ENCODE results near the gene GSN. TPM values are rescaled to one million over a fixed set of nuclear protein-coding genes. Genes with fewer than 3 reads are reported as not detected.

GSN gene
- total RNA-seq, 1 donor from 2014 or later: 1.1 TPM

DNA sequence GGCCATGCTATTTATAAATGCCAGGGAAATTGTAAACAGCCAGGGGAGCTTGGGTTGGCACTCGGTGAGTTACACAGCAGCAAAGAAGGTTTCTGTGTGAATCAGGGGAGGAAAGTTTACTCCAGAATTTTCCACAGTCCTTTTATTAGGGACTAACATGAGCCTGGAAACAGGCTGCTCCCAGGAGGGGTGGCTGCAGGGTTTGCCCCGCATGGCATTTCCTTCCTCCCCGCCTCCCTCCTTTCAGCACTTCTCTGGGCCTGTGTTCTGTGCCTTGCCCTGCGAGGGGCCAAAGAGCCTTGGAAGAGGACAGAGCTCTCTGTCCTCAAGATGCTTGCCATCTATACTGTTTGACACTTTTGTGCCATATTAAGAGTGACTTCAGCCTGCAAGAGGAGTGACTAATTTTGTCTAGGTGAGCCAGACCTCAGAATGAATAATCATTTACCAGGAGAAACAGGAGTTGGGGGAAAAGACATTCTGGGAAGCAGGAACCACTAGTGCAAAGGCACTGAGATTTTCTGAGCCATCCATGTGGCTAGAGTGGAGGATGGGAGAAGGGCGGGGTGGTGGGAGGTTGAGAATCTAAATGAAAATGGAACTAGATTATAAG, 1.8 kb downstream of the GSN start:
- Mint-ChIP-seq H3K27me3 (ENCODE audit: low read depth) (peaks cover 38% of the 10 kb centered on the region), H3K4me1 (ENCODE audit: low read depth) (peaks cover 9% of the 10 kb centered on the region), H3K4me3 (ENCODE audit: low read depth) (no peak overlapping the region), H3K27ac (no peak overlapping the region), H3K9me3 (no peaks in the 10 kb centered on the region), H3K36me3 (ENCODE audit: low read depth) (no peaks in the 10 kb centered on the region)
- intact Hi-C loops (cut with micrococcal nuclease): no loop called here
- DNase-seq (ENCODE audit: low spot score): no peak

DNA sequence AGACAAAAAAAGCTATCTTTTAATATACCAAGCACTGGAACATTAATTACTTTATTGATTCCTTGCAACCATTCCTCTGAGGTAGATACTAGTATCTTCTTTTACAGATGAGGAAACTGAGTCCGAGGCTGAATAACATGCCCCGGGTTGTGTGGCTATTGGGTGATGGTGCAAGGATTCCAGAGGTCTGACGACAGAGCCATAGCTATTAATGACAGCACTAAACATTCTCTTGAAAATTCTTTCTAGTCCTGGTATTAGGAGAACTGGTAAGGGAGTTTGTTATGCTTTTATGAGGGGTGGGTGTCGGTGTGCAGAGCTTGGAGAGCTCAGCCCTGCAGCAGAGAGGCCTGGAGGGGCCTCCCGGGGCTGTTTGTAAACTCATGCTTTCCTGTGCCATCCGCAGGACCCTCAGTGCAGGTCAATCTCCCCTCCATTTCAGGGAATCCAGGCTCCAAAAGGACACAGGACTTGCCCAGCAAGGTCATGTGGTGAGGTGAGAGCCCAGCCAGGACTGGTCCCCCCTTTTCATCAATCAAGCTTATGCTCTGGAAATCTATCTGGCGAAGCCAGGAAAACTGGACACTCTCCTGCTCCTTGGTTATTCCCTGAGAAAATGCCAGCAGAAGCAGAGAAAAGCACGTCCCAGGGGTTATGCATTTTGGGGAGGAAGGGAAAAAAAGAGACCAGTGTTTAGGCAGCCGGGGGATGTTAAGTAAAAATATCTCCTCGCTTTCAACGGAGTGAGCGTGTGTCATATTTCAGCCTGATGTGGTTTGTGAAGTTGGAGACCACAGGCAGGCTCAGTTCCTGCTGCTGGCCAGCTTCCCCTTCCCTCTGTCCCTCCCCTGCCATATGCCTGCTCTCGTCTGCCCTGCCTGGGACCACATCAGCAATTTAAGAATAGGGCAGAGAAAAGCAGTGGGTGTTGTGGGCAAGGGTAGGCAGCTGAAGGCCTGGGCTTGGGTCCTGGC, 3.7 kb downstream of the GSN start:
- no peak overlapping the region for H3K4me3 Mint-ChIP-seq (ENCODE audit: low read depth)
- peaks cover 9% of the 10 kb centered on the region for H3K4me1 Mint-ChIP-seq (ENCODE audit: low read depth)
- DNase-seq (ENCODE audit: low spot score): no peak
- H3K27ac Mint-ChIP-seq: no peak overlapping the region
- H3K27me3 Mint-ChIP-seq (ENCODE audit: low read depth): peaks cover 32% of the 10 kb centered on the region
- no peaks in the 10 kb centered on the region for H3K36me3 Mint-ChIP-seq (ENCODE audit: low read depth)
- H3K9me3 Mint-ChIP-seq: no peaks in the 10 kb centered on the region
- intact Hi-C loops (cut with micrococcal nuclease): no loop called here

- H3K4me3 Mint-ChIP-seq (ENCODE audit: low read depth): no peak overlapping the region
- peaks cover 28% of the 10 kb centered on the region for H3K27me3 Mint-ChIP-seq (ENCODE audit: low read depth)
- no peaks in the 10 kb centered on the region for H3K9me3 Mint-ChIP-seq
- no peak for DNase-seq (ENCODE audit: low spot score)
- H3K27ac Mint-ChIP-seq: no peak overlapping the region
- intact Hi-C loops (cut with micrococcal nuclease): no loop called here
- peaks cover 9% of the 10 kb centered on the region for H3K4me1 Mint-ChIP-seq (ENCODE audit: low read depth)
- H3K36me3 Mint-ChIP-seq (ENCODE audit: low read depth): no peaks in the 10 kb centered on the region
Observed at GRCh38 chr9:121272401-121272948, 4.5 kb downstream of the GSN start.

DNA sequence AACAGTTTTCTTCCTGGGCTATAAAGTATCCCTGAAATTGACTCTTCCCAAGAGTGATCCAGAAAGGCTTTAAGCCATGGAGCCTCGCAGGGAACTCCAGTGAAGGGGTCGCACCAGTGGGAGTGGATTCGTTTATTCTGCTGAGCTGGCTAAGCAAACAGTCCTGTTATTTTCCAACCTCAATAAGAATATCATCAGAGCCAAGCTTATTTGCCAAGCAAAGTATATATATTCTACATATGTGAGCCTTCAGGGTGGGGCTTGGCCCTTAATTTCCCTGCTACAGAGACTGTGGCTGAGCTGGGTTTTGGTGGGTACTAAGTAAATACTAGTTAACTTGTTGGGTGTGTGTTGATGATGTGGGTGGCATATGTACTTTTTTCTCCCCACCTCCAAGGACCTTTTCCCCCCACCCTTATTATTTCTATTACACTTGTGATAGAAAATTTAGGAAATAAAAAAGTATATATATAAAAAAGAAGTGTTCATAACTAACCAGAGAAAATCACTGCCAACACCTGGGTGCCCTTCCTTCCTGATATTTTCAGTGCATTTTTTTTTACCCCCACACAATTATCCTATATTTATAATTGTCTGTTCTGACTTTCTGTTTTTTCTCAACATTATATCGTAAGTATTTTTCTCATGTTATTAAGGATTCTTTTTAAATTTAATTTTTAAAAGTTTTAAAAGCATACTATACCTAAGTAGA, 5.3 kb downstream of the GSN start:
- Mint-ChIP-seq H3K9me3 (no peaks in the 10 kb centered on the region), H3K27ac (no peak overlapping the region), H3K27me3 (ENCODE audit: low read depth) (peaks cover 26% of the 10 kb centered on the region), H3K36me3 (ENCODE audit: low read depth) (no peaks in the 10 kb centered on the region), H3K4me1 (ENCODE audit: low read depth) (peaks cover 9% of the 10 kb centered on the region), H3K4me3 (ENCODE audit: low read depth) (no peak overlapping the region)
- intact Hi-C loops (cut with micrococcal nuclease): no loop called here
- DNase-seq (ENCODE audit: low spot score): no peak

- intact Hi-C loops (cut with micrococcal nuclease): loop anchor here (5.0 kb wide), 1 partner anchor 127 kb away; no protein-coding TSS in a partner anchor
- Mint-ChIP-seq H3K36me3 (ENCODE audit: low read depth) (no peaks in the 10 kb centered on the region), H3K4me1 (ENCODE audit: low read depth) (peaks cover 6% of the 10 kb centered on the region), H3K4me3 (ENCODE audit: low read depth) (no peak overlapping the region), H3K9me3 (no peaks in the 10 kb centered on the region), H3K27ac (no peak overlapping the region), H3K27me3 (ENCODE audit: low read depth) (peaks cover 14% of the 10 kb centered on the region)
- no peak for DNase-seq (ENCODE audit: low spot score)
Observed at GRCh38 chr9:121274851-121275250, 6.9 kb downstream of the GSN start.

DNA sequence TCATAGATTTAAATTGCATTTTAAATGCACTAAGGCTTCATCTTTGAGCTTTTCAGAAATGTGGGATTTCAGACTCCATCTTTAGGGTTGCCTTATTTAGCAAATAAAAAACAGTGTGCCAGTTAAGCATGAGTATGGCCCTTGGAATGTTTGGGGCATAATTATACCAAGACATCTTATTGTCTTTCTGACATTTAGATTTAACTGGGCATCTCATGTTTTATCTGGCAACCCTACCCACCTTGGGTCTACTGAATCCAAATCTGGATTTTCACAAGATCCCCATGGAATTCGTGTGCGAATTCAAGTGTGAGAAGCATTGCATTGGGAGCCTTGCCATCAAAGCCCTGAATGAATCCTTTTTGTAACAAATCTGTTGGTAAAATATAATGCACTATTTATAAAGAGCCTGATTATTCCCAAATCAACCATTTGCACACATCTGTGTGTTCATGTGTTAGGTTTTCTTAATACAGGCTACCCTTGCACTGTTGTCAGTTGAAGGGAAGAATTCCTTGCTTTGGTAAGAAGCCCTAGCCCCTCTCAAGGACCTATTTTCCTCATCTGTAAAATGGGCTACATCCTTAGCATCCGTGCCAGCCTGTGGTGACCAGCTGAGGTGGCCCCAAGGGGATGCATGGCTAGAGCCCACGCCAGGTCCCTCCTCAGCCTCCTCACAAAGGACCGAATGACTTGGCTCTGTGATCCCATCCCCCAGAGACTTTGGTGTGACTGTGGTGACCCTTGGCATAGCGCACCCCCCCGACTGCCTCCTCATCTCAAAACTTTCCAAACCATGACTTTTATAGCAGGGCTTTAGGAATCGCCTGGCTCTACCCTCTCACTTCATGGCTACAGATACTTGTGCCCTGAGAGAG, 8.1 kb downstream of the GSN start:
- DNase-seq (ENCODE audit: low spot score): no peak
- H3K4me1 Mint-ChIP-seq (ENCODE audit: low read depth): peaks cover 5% of the 10 kb centered on the region
- H3K4me3 Mint-ChIP-seq (ENCODE audit: low read depth): no peak overlapping the region
- peaks cover 7% of the 10 kb centered on the region for H3K27me3 Mint-ChIP-seq (ENCODE audit: low read depth)
- no peak overlapping the region for H3K27ac Mint-ChIP-seq
- no peaks in the 10 kb centered on the region for H3K9me3 Mint-ChIP-seq
- intact Hi-C loops (cut with micrococcal nuclease): loop anchor here (5.0 kb wide), 1 partner anchor 126 kb away; no protein-coding TSS in a partner anchor
- no peaks in the 10 kb centered on the region for H3K36me3 Mint-ChIP-seq (ENCODE audit: low read depth)

GRCh38 chr9:121277026-121277425, 9.1 kb downstream of the GSN start:
- H3K27me3 Mint-ChIP-seq (ENCODE audit: low read depth): peaks cover 6% of the 10 kb centered on the region
- H3K27ac Mint-ChIP-seq: no peak overlapping the region
- H3K9me3 Mint-ChIP-seq: no peaks in the 10 kb centered on the region
- peaks cover 9% of the 10 kb centered on the region for H3K4me1 Mint-ChIP-seq (ENCODE audit: low read depth)
- no peak for DNase-seq (ENCODE audit: low spot score)
- H3K36me3 Mint-ChIP-seq (ENCODE audit: low read depth): no peaks in the 10 kb centered on the region
- intact Hi-C loops (cut with micrococcal nuclease): loop anchor here (5.0 kb wide), 1 partner anchor 125 kb away; no protein-coding TSS in a partner anchor
- H3K4me3 Mint-ChIP-seq (ENCODE audit: low read depth): no peak overlapping the region

GRCh38 chr9:121277518-121278295, 9.7 kb downstream of the GSN start:
- DNase-seq (ENCODE audit: low spot score): no peak
- Mint-ChIP-seq H3K9me3 (no peaks in the 10 kb centered on the region), H3K4me3 (ENCODE audit: low read depth) (no peak overlapping the region), H3K27ac (no peak overlapping the region), H3K36me3 (ENCODE audit: low read depth) (no peaks in the 10 kb centered on the region), H3K4me1 (ENCODE audit: low read depth) (peaks cover 9% of the 10 kb centered on the region), H3K27me3 (ENCODE audit: low read depth) (peaks cover 6% of the 10 kb centered on the region)
- intact Hi-C loops (cut with micrococcal nuclease): loop anchor here (5.0 kb wide), 1 partner anchor 125 kb away; no protein-coding TSS in a partner anchor

DNA sequence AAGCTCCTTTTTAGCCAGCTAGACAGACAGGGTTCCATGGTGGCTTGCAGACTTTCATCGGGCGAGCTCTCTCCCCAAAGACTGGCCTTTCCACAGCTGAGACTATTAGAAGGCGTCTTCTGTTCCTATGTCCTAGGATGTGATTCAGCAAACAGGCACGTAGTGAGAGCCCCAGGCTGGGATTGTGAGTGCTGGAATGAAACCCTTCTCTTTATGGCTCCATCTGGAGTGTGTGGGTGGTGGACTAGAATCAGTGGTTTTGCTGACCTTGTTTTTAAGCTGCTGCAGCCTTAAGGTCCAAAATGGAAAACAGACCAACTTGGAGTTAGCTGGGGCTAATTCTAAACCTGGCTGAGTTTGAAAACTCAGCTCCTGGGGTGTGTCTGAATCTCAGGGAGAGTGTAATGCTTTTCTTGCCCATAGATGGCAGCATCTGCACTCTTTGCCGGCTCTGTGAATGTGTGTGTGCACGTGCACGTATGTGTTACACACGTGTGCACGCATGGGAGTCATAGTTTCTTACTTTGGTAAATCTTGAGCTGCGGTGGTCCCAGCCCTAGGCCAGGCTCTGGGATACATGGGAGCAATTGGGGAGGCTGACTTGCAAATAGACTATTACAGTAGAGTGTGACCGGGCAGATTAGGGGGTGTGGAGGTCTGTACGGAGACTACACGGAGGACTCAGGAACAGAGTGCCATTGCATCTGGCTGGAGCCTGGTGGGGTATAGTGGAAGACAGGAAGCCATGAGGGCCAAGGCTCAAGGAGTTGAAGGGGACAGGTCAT, 10.7 kb downstream of the GSN start:
- Mint-ChIP-seq H3K4me3 (ENCODE audit: low read depth) (no peak overlapping the region), H3K27me3 (ENCODE audit: low read depth) (peaks cover 4% of the 10 kb centered on the region), H3K9me3 (no peaks in the 10 kb centered on the region), H3K27ac (no peak overlapping the region), H3K36me3 (ENCODE audit: low read depth) (no peaks in the 10 kb centered on the region), H3K4me1 (ENCODE audit: low read depth) (peaks cover 9% of the 10 kb centered on the region)
- peak; percentile 22 for DNase-seq (ENCODE audit: low spot score)
- intact Hi-C loops (cut with micrococcal nuclease): loop anchor here (5.0 kb wide), 1 partner anchor 124 kb away; no protein-coding TSS in a partner anchor

DNA sequence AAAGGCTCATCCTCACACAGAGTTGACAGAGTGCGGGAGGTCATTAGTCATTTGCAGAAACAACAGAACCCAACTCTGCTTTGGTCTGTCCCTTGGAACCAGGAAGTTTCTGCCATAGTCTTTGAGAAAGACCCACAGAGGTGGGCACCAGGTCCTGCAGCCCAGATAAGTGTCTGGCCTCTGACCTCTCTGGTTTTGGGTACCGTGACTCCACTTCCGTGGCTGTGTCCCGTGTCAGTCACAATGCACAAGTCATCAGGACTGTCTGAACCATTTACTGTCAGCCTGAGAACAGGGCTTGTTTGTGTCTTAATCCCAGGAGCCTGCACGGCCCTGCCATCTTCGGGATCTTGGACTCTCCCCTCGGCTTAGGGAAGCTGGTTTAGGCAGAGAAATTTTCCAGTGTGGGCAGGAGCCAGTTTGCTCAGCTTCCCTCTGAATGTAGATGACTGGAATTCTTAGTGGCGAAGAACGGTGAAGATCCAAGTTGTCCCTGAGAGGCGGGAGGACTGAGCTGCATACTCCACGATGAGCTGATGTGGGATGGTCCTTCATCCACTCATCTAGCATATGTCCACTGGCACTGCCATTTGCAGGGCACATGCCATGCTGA, 11.9 kb downstream of the GSN start:
- Mint-ChIP-seq H3K27ac (no peak overlapping the region), H3K4me1 (ENCODE audit: low read depth) (peaks cover 9% of the 10 kb centered on the region), H3K36me3 (ENCODE audit: low read depth) (no peaks in the 10 kb centered on the region), H3K4me3 (ENCODE audit: low read depth) (no peak overlapping the region), H3K9me3 (no peaks in the 10 kb centered on the region), H3K27me3 (ENCODE audit: low read depth) (peaks cover 4% of the 10 kb centered on the region)
- intact Hi-C loops (cut with micrococcal nuclease): loop anchor here (5.0 kb wide), 1 partner anchor 122 kb away; no protein-coding TSS in a partner anchor
- no peak for DNase-seq (ENCODE audit: low spot score)

Measured in activated T-helper 2 cell treated with anti-CD3 and anti-CD28 coated beads, Interferon-gamma antibody, Interleukin-2, Interleukin-4, amounts not matched to agents 10 μg/mL and 5 μg/mL and 100 μg/mL, durations not matched to agents 14 hours and 24 hours and 36 hours (primary cell).